ENCODE results near the gene FRMD1.

Gene FRMD1

DNA sequence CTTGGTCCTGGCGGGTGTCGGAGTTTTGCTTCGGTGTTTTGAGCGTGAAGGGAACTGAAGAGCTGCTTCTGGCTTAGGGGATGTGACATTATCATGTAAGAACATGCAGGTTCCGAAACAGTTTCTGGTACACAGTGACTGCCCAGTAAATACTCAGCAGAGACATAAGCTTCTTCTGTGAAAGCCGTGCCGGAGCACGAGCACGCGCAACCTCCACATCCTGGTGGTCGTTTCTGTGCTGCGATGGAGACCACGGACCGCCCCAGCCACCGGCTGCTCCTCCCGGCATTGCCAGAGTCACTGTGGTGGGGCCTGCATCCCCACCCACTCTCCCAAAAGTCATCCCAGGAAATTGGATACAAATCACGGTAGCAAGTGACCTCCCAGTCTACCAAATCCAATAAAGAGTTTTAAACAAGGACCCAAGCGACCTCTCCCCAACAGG, 62.8 kb downstream of the FRMD1 start:
- no peak for TF ChIP-seq CTCF (IDR thresholded peaks at IDR 0.05; ENCODE audit: low read depth, low read length, missing control alignments)
- no peaks in the 10 kb centered on the region for H3K36me3 ChIP-seq (replicated peaks)
- DNase-seq = no peak
- H3K27ac ChIP-seq = no peak overlapping the region
- no peaks in the 10 kb centered on the region for H3K27me3 ChIP-seq (replicated peaks)
- H3K4me3 ChIP-seq (ENCODE audit: low read depth, low read length) = no peak overlapping the region
- in situ Hi-C loops (cut with HindIII; ENCODE audit: low pct_ligation_motif_present, low sequenced_read_pairs) = no loop called here

DNA sequence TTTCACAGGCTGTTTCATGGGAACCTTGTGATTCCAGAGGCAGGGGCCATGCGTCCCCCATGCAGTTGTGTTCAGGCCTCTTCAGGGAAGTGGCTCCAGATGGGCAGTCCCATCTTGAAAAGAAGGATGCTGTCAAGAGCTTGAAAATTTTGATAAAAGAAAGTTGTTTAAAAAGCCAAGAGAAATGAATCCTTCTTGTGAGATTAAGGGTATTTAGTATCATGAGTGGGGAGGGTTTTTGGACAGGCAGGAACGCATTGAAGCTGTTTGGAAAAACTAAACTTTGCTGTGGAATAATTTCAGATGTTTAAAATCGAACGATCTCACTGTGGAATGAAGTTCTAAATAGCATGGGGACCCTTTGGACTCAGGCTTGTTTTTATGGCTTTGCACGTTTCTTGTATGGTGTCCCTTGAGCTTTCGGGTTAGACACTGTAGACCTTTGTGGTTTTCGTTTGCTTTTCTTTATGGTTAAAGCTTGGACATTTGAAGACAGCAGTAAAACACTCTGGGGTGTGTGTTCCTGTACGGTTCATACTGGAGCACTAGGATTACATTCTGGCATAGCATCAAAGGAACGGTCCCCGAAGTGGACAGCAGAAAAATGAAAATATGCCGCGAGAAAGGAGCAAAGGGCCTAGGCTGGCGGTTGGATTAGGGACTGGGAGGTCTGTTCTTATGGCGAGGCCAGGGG, 63.4 kb downstream of the FRMD1 start:
- Histone ChIP-seq H3K36me3 (replicated peaks) (no peaks in the 10 kb centered on the region), H3K27me3 (replicated peaks) (no peaks in the 10 kb centered on the region), H3K4me3 (ENCODE audit: low read depth, low read length) (no peak overlapping the region), H3K27ac (no peak overlapping the region)
- TF ChIP-seq CTCF (IDR thresholded peaks at IDR 0.05; ENCODE audit: low read depth, low read length, missing control alignments) = no peak
- no peak for DNase-seq
- in situ Hi-C loops (cut with HindIII; ENCODE audit: low pct_ligation_motif_present, low sequenced_read_pairs) = no loop called here

GRCh38 chr6:168015009-168015408, 64.0 kb downstream of the FRMD1 start:
- in situ Hi-C loops (cut with HindIII; ENCODE audit: low pct_ligation_motif_present, low sequenced_read_pairs) = no loop called here
- DNase-seq = no peak
- no peaks in the 10 kb centered on the region for H3K36me3 ChIP-seq (replicated peaks)
- H3K4me3 ChIP-seq (ENCODE audit: low read depth, low read length) = no peak overlapping the region
- no peak overlapping the region for H3K27ac ChIP-seq
- no peak for TF ChIP-seq CTCF (IDR thresholded peaks at IDR 0.05; ENCODE audit: low read depth, low read length, missing control alignments)
- no peaks in the 10 kb centered on the region for H3K27me3 ChIP-seq (replicated peaks)

- Histone ChIP-seq H3K27ac (no peak overlapping the region), H3K36me3 (replicated peaks) (no peaks in the 10 kb centered on the region), H3K4me3 (ENCODE audit: low read depth, low read length) (no peak overlapping the region), H3K27me3 (replicated peaks) (no peaks in the 10 kb centered on the region)
- in situ Hi-C loops (cut with HindIII; ENCODE audit: low pct_ligation_motif_present, low sequenced_read_pairs) = no loop called here
- DNase-seq = no peak
- no peak for TF ChIP-seq CTCF (IDR thresholded peaks at IDR 0.05; ENCODE audit: low read depth, low read length, missing control alignments)
These were observed 64.6 kb downstream of the FRMD1 start for GRCh38 chr6:168014428-168014827.

- in situ Hi-C loops (cut with HindIII; ENCODE audit: low pct_ligation_motif_present, low sequenced_read_pairs) = no loop called here
- H3K27me3 ChIP-seq (replicated peaks) = no peaks in the 10 kb centered on the region
- H3K4me3 ChIP-seq (ENCODE audit: low read depth, low read length) = no peak overlapping the region
- no peak overlapping the region for H3K27ac ChIP-seq
- H3K36me3 ChIP-seq (replicated peaks) = no peaks in the 10 kb centered on the region
- TF ChIP-seq CTCF (IDR thresholded peaks at IDR 0.05; ENCODE audit: low read depth, low read length, missing control alignments) = no peak
- DNase-seq = no peak
These were observed 65.6 kb downstream of the FRMD1 start for GRCh38 chr6:168013250-168013915.

Data from brain microvascular endothelial cell (primary cell).